OCI-LY3 (cell line): ENCODE measurements around the gene KDSR.

Experiments used
- CTCF ChIP-seq: fragments of 200-600, 300-600 bp; sonication (generic); IDR thresholded peaks from 2 replicates; pipeline ENCODE4 v1.5.1; 2014; ENCODE audit warnings: antibody characterized with exemption, low read length, low read depth
- EZH2phosphoT487 ChIP-seq: fragments of 200-600 bp; shearing (Covaris generic); IDR thresholded peaks from 2 replicates; pipeline ENCODE4 v1.6.1; 2018; ENCODE audit warnings: antibody characterized with exemption, mixed run types, low read depth

DNA sequence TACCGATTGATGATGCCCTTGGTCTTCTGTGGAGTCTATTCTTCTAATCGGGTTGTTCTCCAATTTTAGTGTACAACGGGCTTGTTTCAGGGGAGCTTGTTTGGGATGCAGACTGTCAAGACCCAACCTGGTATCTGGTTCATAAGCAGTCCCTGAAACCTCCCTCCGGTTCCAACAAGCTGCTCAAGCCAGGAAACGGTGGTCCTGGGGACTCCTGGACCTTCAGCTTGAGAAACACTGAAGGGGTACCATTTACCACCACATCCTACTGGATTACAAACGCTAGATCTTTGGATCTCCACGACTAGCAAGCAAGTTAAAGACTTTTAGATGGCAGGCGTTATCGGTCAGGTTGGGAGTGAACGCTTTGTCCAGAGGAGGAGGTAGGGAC is 49.5 kb downstream of the KDSR start:
- TF ChIP-seq CTCF (no peak), EZH2phosphoT487 (no peak)
